Activated T-helper 1 cell treated with anti-CD3 and anti-CD28 coated beads, Interleukin-12 subunit alpha, Interleukin-12 subunit beta, Interleukin-2, Interleukin-4 antibody, amounts not matched to agents 30 ng/mL and 10 ng/mL and 1 ng/mL, durations not matched to agents 14 hours and 24 hours and 36 hours (primary cell): ENCODE measurements around the gene TIGD3. TPM values are rescaled to one million over a fixed set of nuclear protein-coding genes. Genes with fewer than 3 reads are reported as not detected.

Experiments used
- DNase-seq: peaks from one replicate; pipeline ENCODE4 v3.0.0; 2021; ENCODE audit warnings: low spot score
- H3K27ac Mint-ChIP-seq: one replicate; pipeline ENCODE4 v1.8.0; 2021; ENCODE audit warnings: mild to moderate bottlenecking, mixed read lengths
- H3K27me3 Mint-ChIP-seq: one replicate; pipeline ENCODE4 v1.8.0; 2022; ENCODE audit warnings: mild to moderate bottlenecking, moderate library complexity, mixed read lengths; ENCODE audit not compliant: insufficient read depth
- H3K36me3 Mint-ChIP-seq: one replicate; pipeline ENCODE4 v1.8.0; 2021; ENCODE audit warnings: low read depth, mixed read lengths
- H3K4me1 Mint-ChIP-seq: one replicate; pipeline ENCODE4 v1.8.0; 2021; ENCODE audit warnings: low read depth, mixed read lengths
- H3K4me3 Mint-ChIP-seq: one replicate; pipeline ENCODE4 v1.8.0; 2021; ENCODE audit warnings: mild to moderate bottlenecking, moderate library complexity, mixed read lengths
- H3K9me3 Mint-ChIP-seq: one replicate; pipeline ENCODE4 v1.8.0; 2021; ENCODE audit warnings: mixed read lengths
- intact Hi-C: fragments of 100-400 bp; cut with micrococcal nuclease; formaldehyde crosslinking; loops from one replicate; pipeline ENCODE4 v1.15.1; 2024
- total RNA-seq: library from RNA; stranded (reverse); gene quantifications from 2 replicates; pipeline ENCODE4 v1.2.3, GENCODE V29; 2022

Gene TIGD3
- total RNA-seq, 1 donor from 2014 or later, result 1.1 TPM

GRCh38 chr11:65389294-65389980, 34.9 kb downstream of the TIGD3 start:
- Mint-ChIP-seq H3K27ac (peak overlapping the region; percentile 67), H3K4me1 (peaks cover 39% of the 10 kb centered on the region), H3K36me3 (peaks cover 18% of the 10 kb centered on the region), H3K27me3 (no peaks in the 10 kb centered on the region), H3K9me3 (no peaks in the 10 kb centered on the region), H3K4me3 (peak overlapping the region; percentile 95)
- no peak for DNase-seq
- intact Hi-C loops, result loop anchor here (5.0 kb wide), 1 partner anchor 323 kb away; the partner anchor contains the start of gene KAT5

GRCh38 chr11:65390099-65390941, 35.8 kb downstream of the TIGD3 start:
- H3K36me3 Mint-ChIP-seq, result peaks cover 18% of the 10 kb centered on the region
- no peaks in the 10 kb centered on the region for H3K27me3 Mint-ChIP-seq
- no peak for DNase-seq
- peak overlapping the region; percentile 33 for H3K4me3 Mint-ChIP-seq
- no peaks in the 10 kb centered on the region for H3K9me3 Mint-ChIP-seq
- peaks cover 31% of the 10 kb centered on the region for H3K4me1 Mint-ChIP-seq
- peak overlapping the region; percentile 34 for H3K27ac Mint-ChIP-seq
- intact Hi-C loops, result no loop called here

- no peak overlapping the region for H3K4me3 Mint-ChIP-seq
- peaks cover 18% of the 10 kb centered on the region for H3K36me3 Mint-ChIP-seq
Observed at GRCh38 chr11:65390996-65391395, 36.4 kb downstream of the TIGD3 start.

GRCh38 chr11:65392186-65392829, 37.8 kb downstream of the TIGD3 start:
- Mint-ChIP-seq H3K36me3 (peaks cover 22% of the 10 kb centered on the region), H3K4me1 (peaks cover 27% of the 10 kb centered on the region), H3K9me3 (no peaks in the 10 kb centered on the region), H3K27ac (peak overlapping the region; percentile 55), H3K4me3 (no peak overlapping the region), H3K27me3 (no peaks in the 10 kb centered on the region)
- intact Hi-C loops, result no loop called here
- no peak for DNase-seq

More at GRCh38 chr11:65390996-65391395, 36.4 kb downstream of the TIGD3 start:
- Mint-ChIP-seq H3K4me1 (peaks cover 27% of the 10 kb centered on the region), H3K9me3 (no peaks in the 10 kb centered on the region), H3K27ac (peak overlapping the region; percentile 61), H3K27me3 (no peaks in the 10 kb centered on the region)
- intact Hi-C loops, result no loop called here
- no peak for DNase-seq

GRCh38 chr11:65392899-65393298, 38.3 kb downstream of the TIGD3 start:
- H3K27me3 Mint-ChIP-seq, result no peaks in the 10 kb centered on the region
- H3K27ac Mint-ChIP-seq, result peak overlapping the region; percentile 44
- intact Hi-C loops, result no loop called here

GRCh38 chr11:65393513-65394079, 39.0 kb downstream of the TIGD3 start:
- Mint-ChIP-seq H3K9me3 (no peaks in the 10 kb centered on the region), H3K4me1 (peaks cover 20% of the 10 kb centered on the region), H3K36me3 (peaks cover 25% of the 10 kb centered on the region), H3K4me3 (no peak overlapping the region), H3K27ac (no peak overlapping the region), H3K27me3 (no peaks in the 10 kb centered on the region)
- no peak for DNase-seq
- intact Hi-C loops, result no loop called here

More at GRCh38 chr11:65392899-65393298, 38.3 kb downstream of the TIGD3 start:
- no peaks in the 10 kb centered on the region for H3K9me3 Mint-ChIP-seq
- H3K4me3 Mint-ChIP-seq, result no peak overlapping the region
- H3K4me1 Mint-ChIP-seq, result peaks cover 27% of the 10 kb centered on the region
- DNase-seq, result no peak
- peaks cover 24% of the 10 kb centered on the region for H3K36me3 Mint-ChIP-seq

GRCh38 chr11:65394125-65394536, 39.6 kb downstream of the TIGD3 start:
- no peak overlapping the region for H3K27ac Mint-ChIP-seq
- H3K36me3 Mint-ChIP-seq, result peaks cover 24% of the 10 kb centered on the region
- DNase-seq, result no peak
- peaks cover 14% of the 10 kb centered on the region for H3K4me1 Mint-ChIP-seq
- intact Hi-C loops, result no loop called here
- H3K4me3 Mint-ChIP-seq, result no peak overlapping the region
- no peaks in the 10 kb centered on the region for H3K9me3 Mint-ChIP-seq
- no peaks in the 10 kb centered on the region for H3K27me3 Mint-ChIP-seq

GRCh38 chr11:65395961-65396530, 41.5 kb downstream of the TIGD3 start:
- intact Hi-C loops, result no loop called here
- Mint-ChIP-seq H3K27ac (no peak overlapping the region), H3K4me1 (peaks cover 2% of the 10 kb centered on the region), H3K27me3 (no peaks in the 10 kb centered on the region), H3K9me3 (no peaks in the 10 kb centered on the region), H3K36me3 (peaks cover 21% of the 10 kb centered on the region), H3K4me3 (no peak overlapping the region)
- DNase-seq, result no peak

GRCh38 chr11:65396769-65397745, 42.5 kb downstream of the TIGD3 start:
- peaks cover 21% of the 10 kb centered on the region for H3K36me3 Mint-ChIP-seq
- no peaks in the 10 kb centered on the region for H3K9me3 Mint-ChIP-seq
- no peak overlapping the region for H3K27ac Mint-ChIP-seq
- H3K27me3 Mint-ChIP-seq, result no peaks in the 10 kb centered on the region
- no peaks in the 10 kb centered on the region for H3K4me1 Mint-ChIP-seq
- H3K4me3 Mint-ChIP-seq, result no peak overlapping the region
- DNase-seq, result no peak
- intact Hi-C loops, result no loop called here

- Mint-ChIP-seq H3K27ac (peak overlapping the region; percentile 18), H3K4me3 (no peak overlapping the region), H3K36me3 (peaks cover 22% of the 10 kb centered on the region), H3K27me3 (no peaks in the 10 kb centered on the region), H3K4me1 (peaks cover 3% of the 10 kb centered on the region), H3K9me3 (no peaks in the 10 kb centered on the region)
- intact Hi-C loops, result no loop called here
- no peak for DNase-seq
Observed at GRCh38 chr11:65398362-65398910, 43.9 kb downstream of the TIGD3 start.

GRCh38 chr11:65399249-65399648, 44.7 kb downstream of the TIGD3 start:
- H3K27me3 Mint-ChIP-seq, result no peaks in the 10 kb centered on the region
- peaks cover 6% of the 10 kb centered on the region for H3K4me1 Mint-ChIP-seq
- H3K4me3 Mint-ChIP-seq, result no peak overlapping the region
- H3K9me3 Mint-ChIP-seq, result no peaks in the 10 kb centered on the region
- intact Hi-C loops, result no loop called here
- H3K27ac Mint-ChIP-seq, result no peak overlapping the region
- DNase-seq, result no peak
- H3K36me3 Mint-ChIP-seq, result peaks cover 24% of the 10 kb centered on the region
